Stimulated activated naive CD4-positive, alpha-beta T cell (primary cell): Measurements from ENCODE around the gene PES1.
A peak's percentile ranks its signal among the peaks of the same experiment; 100 is the strongest.
"Not testable (repeated sequence)": the region's sequence is repeated elsewhere in the genome, so short reads cannot be mapped to it uniquely, and the experiment has no call there.

Source experiments
- DNase-seq, 6 experiments: peaks; one replicate each; lab custom pipeline; 2025; lab: John Stamatoyannopoulos, UW

PES1 gene

GRCh38 chr22:30591588-30592359, at the start of gene PES1:
TSS of gene PES1 (minus strand) at chr22:30591910. CDS start at chr22:30591833, 77 bp downstream.
- DNase-seq: peak; percentile 89 to 99 (median 95)

GRCh38 chr22:30640839-30641430, 49.2 kb upstream of the PES1 start:
- no peak for DNase-seq

- DNase-seq: no peak
Measured at GRCh38 chr22:30640361-30640760, 48.7 kb upstream of the PES1 start.

GRCh38 chr22:30637701-30638114, 46.0 kb upstream of the PES1 start:
- no peak for DNase-seq

- DNase-seq: peak in 3 of 6 experiments; percentile 11 to 45 (median 34)
Measured at GRCh38 chr22:30636226-30637077, 44.7 kb upstream of the PES1 start.

- peak; percentile 79 to 95 (median 94) for DNase-seq
Measured at GRCh38 chr22:30635273-30636225, 43.8 kb upstream of the PES1 start, which contains the start of gene SLC35E4. TSS of gene SLC35E4 (plus strand) at chr22:30635781. CDS start at chr22:30636451, 670 bp downstream.

GRCh38 chr22:30634471-30635233, 42.9 kb upstream of the PES1 start:
- peak; percentile 70 to 91 (median 84) for DNase-seq

- not testable (repeated sequence) for DNase-seq
Measured at GRCh38 chr22:30631469-30631868, 39.8 kb upstream of the PES1 start.

GRCh38 chr22:30628491-30628890, 36.8 kb upstream of the PES1 start:
- no peak for DNase-seq

GRCh38 chr22:30627471-30627870, 35.8 kb upstream of the PES1 start:
- DNase-seq: no peak

- DNase-seq: no peak
Measured at GRCh38 chr22:30626413-30626812, 34.7 kb upstream of the PES1 start.

- DNase-seq: not testable (repeated sequence)
Measured at GRCh38 chr22:30619909-30620308, 28.2 kb upstream of the PES1 start.

GRCh38 chr22:30617819-30618218, 26.1 kb upstream of the PES1 start:
- DNase-seq: no peak

GRCh38 chr22:30615543-30615954, 23.8 kb upstream of the PES1 start:
- no peak for DNase-seq

GRCh38 chr22:30614879-30615278, 23.2 kb upstream of the PES1 start:
- no peak for DNase-seq

GRCh38 chr22:30614268-30614667, 22.6 kb upstream of the PES1 start:
- DNase-seq: no peak

- no peak for DNase-seq
Measured at GRCh38 chr22:30612789-30613188, 21.1 kb upstream of the PES1 start.

- DNase-seq: no peak
Measured at GRCh38 chr22:30611197-30611596, 19.5 kb upstream of the PES1 start.

GRCh38 chr22:30610299-30610698, 18.6 kb upstream of the PES1 start:
- DNase-seq: no peak
